ENCODE data around the gene F8. TPM values are rescaled to one million over a fixed set of nuclear protein-coding genes. Genes with fewer than 3 reads are reported as not detected.
A peak's percentile ranks its signal among the peaks of the same experiment; 100 is the strongest.
"Not testable (repeated sequence)": the region's sequence is repeated elsewhere in the genome, so short reads cannot be mapped to it uniquely, and the experiment has no call there.

Gene F8
- total RNA-seq, 1 experiment from 2014 or later = 2.6 TPM

GRCh38 chrX:154890990-154891639 is 131.4 kb downstream of the F8 start:
- no peak overlapping the region for H2AFZ ChIP-seq (ENCODE audit: low read depth, low read length, poor library complexity, severe bottlenecking)
- no peaks in the 10 kb centered on the region for H3K27me3 ChIP-seq (ENCODE audit: insufficient read depth, low read length)
- H3K79me2 ChIP-seq (ENCODE audit: insufficient read depth, low read length) = no peaks in the 10 kb centered on the region
- H3K4me1 ChIP-seq (ENCODE audit: control insufficient read depth in 1 of 2, insufficient read depth in 2 of 2, low read length in 2 of 2) = no peaks in the 10 kb centered on the region
- no peaks in the 10 kb centered on the region for H3K9me2 ChIP-seq (ENCODE audit: insufficient read depth)
- DNase-seq (ENCODE audit: low read depth, low spot score) (no peak), ATAC-seq (no peak)
- H3K4me3 ChIP-seq (replicated peaks in 1 of 2; ENCODE audit: low read depth in 1 of 2, low read length in 2 of 2) = no peak overlapping the region
- RAD21 ChIA-PET (ENCODE audit: low non-redundant PET in 1 of 2, low total read pairs in 2 of 2, uncharacterized antibody in 2 of 2, unreplicated experiment in 2 of 2) = no interaction called here
- intact Hi-C loops (cut with micrococcal nuclease) = no loop called here
- H3K36me3 ChIP-seq (ENCODE audit: control insufficient read depth in 1 of 2, insufficient read depth in 2 of 2, low read length in 2 of 2) = no peaks in the 10 kb centered on the region
- POLR2A ChIA-PET = no interaction called here
- H3K27ac ChIP-seq (ENCODE audit: low read depth, low read length) = no peak overlapping the region
- H3K9me3 ChIP-seq (ENCODE audit: control insufficient read depth in 1 of 2, insufficient read depth in 1 of 2, low read depth in 1 of 2, low read length in 2 of 2) = no peaks in the 10 kb centered on the region
- no peak overlapping the region for H3K9ac ChIP-seq (ENCODE audit: low read length)
- CTCF ChIA-PET = no interaction called here
- H3K4me2 ChIP-seq (ENCODE audit: low read length) = no peak overlapping the region
- BruUV-seq (replicated peaks) = no TSS peak
- no peaks in the 10 kb centered on the region for H4K20me1 ChIP-seq (ENCODE audit: insufficient read depth)
- no peak for TF ChIP-seq SIN3A (IDR thresholded peaks at IDR 0.05; ENCODE audit: low read depth)
- no peak for TF ChIP-seq FOSL1 (IDR thresholded peaks at IDR 0.05; ENCODE audit: low read depth)
- no peak for TF ChIP-seq EGR1 (IDR thresholded peaks at IDR 0.05; ENCODE audit: low read depth)
- no peak for TF ChIP-seq ELF1 (IDR thresholded peaks at IDR 0.05; ENCODE audit: borderline replicate concordance, low read depth)
- no peak for TF ChIP-seq POLR2AphosphoS5 (IDR thresholded peaks at IDR 0.05; ENCODE audit: low read depth, low read length)
- TF ChIP-seq ZNF274 (IDR thresholded peaks at IDR 0.05; ENCODE audit: low read depth, low read length) = no peak
- TF ChIP-seq POLR2A (IDR thresholded peaks at IDR 0.05; ENCODE audit: borderline replicate concordance, extremely low read depth, insufficient read depth, insufficient read length) = no peak
- no peak for TF ChIP-seq EZH2phosphoT487 (IDR thresholded peaks at IDR 0.05; ENCODE audit: borderline replicate concordance)
- TF ChIP-seq REST (IDR thresholded peaks at IDR 0.05; ENCODE audit: low read depth) = no peak

- H3K9ac ChIP-seq (ENCODE audit: low read length); RAD21 ChIA-PET (ENCODE audit: low non-redundant PET in 1 of 2, low total read pairs in 2 of 2, uncharacterized antibody in 2 of 2, unreplicated experiment in 2 of 2); DNase-seq (ENCODE audit: low read depth, low spot score); H3K9me3 ChIP-seq (ENCODE audit: control insufficient read depth in 1 of 2, insufficient read depth in 1 of 2, low read depth in 1 of 2, low read length in 2 of 2); BruUV-seq (replicated peaks); CTCF ChIA-PET; H4K20me1 ChIP-seq (ENCODE audit: insufficient read depth); H3K27me3 ChIP-seq (ENCODE audit: insufficient read depth, low read length); H3K27ac ChIP-seq (ENCODE audit: low read depth, low read length); H3K36me3 ChIP-seq (ENCODE audit: control insufficient read depth in 1 of 2, insufficient read depth in 2 of 2, low read length in 2 of 2); H2AFZ ChIP-seq (ENCODE audit: low read depth, low read length, poor library complexity, severe bottlenecking); H3K4me3 ChIP-seq (replicated peaks in 1 of 2; ENCODE audit: low read depth in 1 of 2, low read length in 2 of 2); H3K4me1 ChIP-seq (ENCODE audit: control insufficient read depth in 1 of 2, insufficient read depth in 2 of 2, low read length in 2 of 2); intact Hi-C loops (cut with micrococcal nuclease); H3K79me2 ChIP-seq (ENCODE audit: insufficient read depth, low read length); H3K4me2 ChIP-seq (ENCODE audit: low read length); H3K9me2 ChIP-seq (ENCODE audit: insufficient read depth); POLR2A ChIA-PET: not testable (repeated sequence)
- peak; percentile 58 for ATAC-seq
These were observed 135.7 kb downstream of the F8 start for GRCh38 chrX:154886789-154887221.

GRCh38 chrX:154886069-154886788 is 136.3 kb downstream of the F8 start, which contains the start of gene F8A1:
F8A1 (plus strand) TSS chrX:154886355; CDS start chrX:154886375, 20 bp downstream.
- ATAC-seq = peak; percentile 89
- BruUV-seq (replicated peaks) = not testable (repeated sequence)
- peak within 1 kb of the TSS; percentile 35; the same call in 1 of the 2 replicates for H3K4me2 ChIP-seq (ENCODE audit: low read length)

More at GRCh38 chrX:154886069-154886788, 136.3 kb downstream of the F8 start, which contains the start of gene F8A1:
- H2AFZ ChIP-seq (ENCODE audit: low read depth, low read length, poor library complexity, severe bottlenecking); H3K9ac ChIP-seq (ENCODE audit: low read length); POLR2A ChIA-PET; H3K9me2 ChIP-seq (ENCODE audit: insufficient read depth); H4K20me1 ChIP-seq (ENCODE audit: insufficient read depth); intact Hi-C loops (cut with micrococcal nuclease); DNase-seq (ENCODE audit: low read depth, low spot score); H3K79me2 ChIP-seq (ENCODE audit: insufficient read depth, low read length); H3K4me1 ChIP-seq (ENCODE audit: control insufficient read depth in 1 of 2, insufficient read depth in 2 of 2, low read length in 2 of 2); H3K27ac ChIP-seq (ENCODE audit: low read depth, low read length); H3K9me3 ChIP-seq (ENCODE audit: control insufficient read depth in 1 of 2, insufficient read depth in 1 of 2, low read depth in 1 of 2, low read length in 2 of 2); H3K36me3 ChIP-seq (ENCODE audit: control insufficient read depth in 1 of 2, insufficient read depth in 2 of 2, low read length in 2 of 2); H3K27me3 ChIP-seq (ENCODE audit: insufficient read depth, low read length); RAD21 ChIA-PET (ENCODE audit: low non-redundant PET in 1 of 2, low total read pairs in 2 of 2, uncharacterized antibody in 2 of 2, unreplicated experiment in 2 of 2); H3K4me3 ChIP-seq (replicated peaks in 1 of 2; ENCODE audit: low read depth in 1 of 2, low read length in 2 of 2); CTCF ChIA-PET: not testable (repeated sequence)
